Measurements from ENCODE around the gene MAP2K2. TPM values are rescaled to one million over a fixed set of nuclear protein-coding genes. Genes with fewer than 3 reads are reported as not detected.
"Not testable (repeated sequence)": the region's sequence is repeated elsewhere in the genome, so short reads cannot be mapped to it uniquely, and the experiment has no call there.

The MAP2K2 gene
- total and polyA plus RNA-seq, 12 donors, result 91.5 to 288 (median 116) TPM

- TF ChIP-seq CTCF (IDR thresholded peaks at IDR 0.05), result no peak
- intact Hi-C loops (cut with DNase I), result no loop called here
- 43 to 55% methylated on average over 11 of the region's 11 CpGs for WGBS, 2 donors
Measured at GRCh38 chr19:4164262-4164661, 40.3 kb upstream of the MAP2K2 start.

GRCh38 chr19:4161415-4162077, 37.6 kb upstream of the MAP2K2 start:
- ATAC-seq, result no peak
- TF ChIP-seq CTCF (IDR thresholded peaks at IDR 0.05), result no peak
- no peaks in the 10 kb centered on the region for H3K4me1 ChIP-seq
- no peaks in the 10 kb centered on the region for H3K9me3 ChIP-seq
- intact Hi-C loops (cut with DNase I), result no loop called here
- H3K4me3 ChIP-seq, result no peak overlapping the region
- no peak overlapping the region for H3K27ac ChIP-seq
- DNase-seq, result no peak
- H3K36me3 ChIP-seq, result no peaks in the 10 kb centered on the region
- H3K27me3 ChIP-seq, result peaks cover 0 to 44% (median 22%) of the 10 kb centered on the region in 7 donors
- 77 to 88% methylated on average over 7 of the region's 7 CpGs for WGBS, 2 donors

More at GRCh38 chr19:4164262-4164661, 40.3 kb upstream of the MAP2K2 start:
- ATAC-seq (no peak), DNase-seq (no peak)
- Histone ChIP-seq H3K4me1 (no peaks in the 10 kb centered on the region), H3K27ac (no peak overlapping the region), H3K36me3 (no peaks in the 10 kb centered on the region), H3K4me3 (no peak overlapping the region), H3K27me3 (peaks cover 0 to 49% (median 35%) of the 10 kb centered on the region in 7 donors), H3K9me3 (no peaks in the 10 kb centered on the region)

- H3K27me3 ChIP-seq, result peaks cover 0 to 38% (median 16%) of the 10 kb centered on the region in 7 donors
- ATAC-seq; H3K27ac ChIP-seq; H3K36me3 ChIP-seq; H3K9me3 ChIP-seq; H3K4me1 ChIP-seq; H3K4me3 ChIP-seq; DNase-seq; intact Hi-C loops (cut with DNase I): not testable (repeated sequence)
- 76 to 79% methylated on average over 8 of the region's 8 CpGs for WGBS, 2 donors
Measured at GRCh38 chr19:4157971-4158370, 34.0 kb upstream of the MAP2K2 start.

GRCh38 chr19:4157164-4157563, 33.2 kb upstream of the MAP2K2 start:
- no peak for ATAC-seq
- Histone ChIP-seq H3K27me3 (peaks cover 0 to 46% (median 22%) of the 10 kb centered on the region in 7 donors), H3K27ac (no peak overlapping the region), H3K9me3 (no peaks in the 10 kb centered on the region), H3K4me1 (no peaks in the 10 kb centered on the region), H3K36me3 (no peaks in the 10 kb centered on the region), H3K4me3 (no peak overlapping the region)
- no peak for DNase-seq
- TF ChIP-seq CTCF (IDR thresholded peaks at IDR 0.05), result no peak
- intact Hi-C loops (cut with DNase I), result no loop called here
- WGBS, 2 donors, result 74 to 81% methylated on average over 6 of the region's 6 CpGs

- Histone ChIP-seq H3K4me3 (no peak overlapping the region), H3K27me3 (peaks cover 0 to 63% (median 25%) of the 10 kb centered on the region in 7 donors), H3K9me3 (no peaks in the 10 kb centered on the region), H3K27ac (no peak overlapping the region), H3K36me3 (no peaks in the 10 kb centered on the region), H3K4me1 (no peaks in the 10 kb centered on the region)
- 74 to 78% methylated on average over 21 of the region's 21 CpGs for WGBS, 2 donors
- intact Hi-C loops (cut with DNase I), result no loop called here
- TF ChIP-seq CTCF (IDR thresholded peaks at IDR 0.05), result no peak
- ATAC-seq, result no peak
- no peak for DNase-seq
Measured at GRCh38 chr19:4154571-4155312, 30.8 kb upstream of the MAP2K2 start.

All from heart right ventricle (tissue), 16 donors.